Ishikawa (cell line): Measurements from ENCODE around the gene BDH1.

Source experiments
- CREB1 ChIP-seq: IDR thresholded peaks from 2 replicates; pipeline ENCODE4 v1.6.1; 2012; ENCODE audit warnings: low read depth
- EGR1 ChIP-seq: IDR thresholded peaks from 2 replicates; pipeline ENCODE4 v1.6.1; 2012
- NFIC ChIP-seq: IDR thresholded peaks from 2 replicates; pipeline ENCODE4 v1.6.1; 2012
- RAD21 ChIP-seq: IDR thresholded peaks from 2 replicates; pipeline ENCODE4 v1.6.1; 2012; ENCODE audit warnings: low read depth
- TAF1 ChIP-seq: IDR thresholded peaks from 2 replicates; pipeline ENCODE4 v1.6.1; 2012; ENCODE audit warnings: low read depth, mild to moderate bottlenecking
- TCF12 ChIP-seq: IDR thresholded peaks from 2 replicates; pipeline ENCODE4 v1.6.1; 2012; ENCODE audit warnings: low read depth
- YY1 ChIP-seq: IDR thresholded peaks from 2 replicates; pipeline ENCODE4 v1.6.1; 2012; ENCODE audit warnings: low read depth
- TF ChIP-seq, protein P1 (sequence below): IDR thresholded peaks from 2 replicates; pipeline ENCODE4 v1.6.1; 2012
- TF ChIP-seq, protein P2 (sequence below): IDR thresholded peaks from 2 replicates; pipeline ENCODE4 v1.6.1; 2012; ENCODE audit warnings: low read depth, mild to moderate bottlenecking

DNA sequence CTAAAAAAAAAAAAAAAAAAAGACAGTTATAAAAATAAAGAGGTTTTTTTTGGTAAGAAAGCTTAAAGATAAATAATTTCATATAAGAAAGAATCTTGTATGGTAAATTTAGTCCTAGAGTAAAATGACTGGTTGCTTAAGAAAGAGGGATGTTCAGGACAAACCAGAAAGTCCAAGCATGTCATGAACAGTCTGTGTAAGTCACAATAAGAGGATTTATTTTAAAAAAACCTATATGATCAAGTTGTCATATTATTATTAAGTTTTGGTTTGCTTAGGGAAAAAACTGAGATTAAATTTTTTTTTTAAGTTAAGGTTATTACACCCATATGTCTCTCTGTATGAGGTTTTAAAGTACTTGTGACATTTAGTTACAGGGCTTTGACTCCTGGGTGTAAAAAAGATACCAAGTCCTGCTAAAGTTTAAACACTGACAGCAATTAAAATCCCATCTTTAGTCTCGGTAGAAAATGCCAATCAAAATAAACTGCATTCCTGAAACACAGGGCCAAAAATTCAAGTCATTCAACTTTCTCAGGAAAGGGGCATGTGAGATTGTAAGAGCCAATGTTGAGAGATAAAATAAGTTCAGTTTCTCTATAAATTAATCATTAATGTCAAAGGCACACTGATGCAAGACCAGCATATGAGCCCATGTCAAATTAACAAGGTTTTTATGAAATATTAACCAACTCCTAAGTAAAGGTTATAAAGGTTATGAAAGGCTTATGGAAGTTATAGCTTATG is 8.5 kb upstream of the BDH1 start:
- no peak for TF ChIP-seq TCF12
- TF ChIP-seq TAF1, result no peak
- peak; percentile 30; the same call in 1 of the 2 replicates for TF ChIP-seq YY1
- TF ChIP-seq, protein P1, sequence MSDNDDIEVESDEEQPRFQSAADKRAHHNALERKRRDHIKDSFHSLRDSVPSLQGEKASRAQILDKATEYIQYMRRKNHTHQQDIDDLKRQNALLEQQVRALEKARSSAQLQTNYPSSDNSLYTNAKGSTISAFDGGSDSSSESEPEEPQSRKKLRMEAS, result no peak
- TF ChIP-seq RAD21, result no peak
- TF ChIP-seq, protein P2, sequence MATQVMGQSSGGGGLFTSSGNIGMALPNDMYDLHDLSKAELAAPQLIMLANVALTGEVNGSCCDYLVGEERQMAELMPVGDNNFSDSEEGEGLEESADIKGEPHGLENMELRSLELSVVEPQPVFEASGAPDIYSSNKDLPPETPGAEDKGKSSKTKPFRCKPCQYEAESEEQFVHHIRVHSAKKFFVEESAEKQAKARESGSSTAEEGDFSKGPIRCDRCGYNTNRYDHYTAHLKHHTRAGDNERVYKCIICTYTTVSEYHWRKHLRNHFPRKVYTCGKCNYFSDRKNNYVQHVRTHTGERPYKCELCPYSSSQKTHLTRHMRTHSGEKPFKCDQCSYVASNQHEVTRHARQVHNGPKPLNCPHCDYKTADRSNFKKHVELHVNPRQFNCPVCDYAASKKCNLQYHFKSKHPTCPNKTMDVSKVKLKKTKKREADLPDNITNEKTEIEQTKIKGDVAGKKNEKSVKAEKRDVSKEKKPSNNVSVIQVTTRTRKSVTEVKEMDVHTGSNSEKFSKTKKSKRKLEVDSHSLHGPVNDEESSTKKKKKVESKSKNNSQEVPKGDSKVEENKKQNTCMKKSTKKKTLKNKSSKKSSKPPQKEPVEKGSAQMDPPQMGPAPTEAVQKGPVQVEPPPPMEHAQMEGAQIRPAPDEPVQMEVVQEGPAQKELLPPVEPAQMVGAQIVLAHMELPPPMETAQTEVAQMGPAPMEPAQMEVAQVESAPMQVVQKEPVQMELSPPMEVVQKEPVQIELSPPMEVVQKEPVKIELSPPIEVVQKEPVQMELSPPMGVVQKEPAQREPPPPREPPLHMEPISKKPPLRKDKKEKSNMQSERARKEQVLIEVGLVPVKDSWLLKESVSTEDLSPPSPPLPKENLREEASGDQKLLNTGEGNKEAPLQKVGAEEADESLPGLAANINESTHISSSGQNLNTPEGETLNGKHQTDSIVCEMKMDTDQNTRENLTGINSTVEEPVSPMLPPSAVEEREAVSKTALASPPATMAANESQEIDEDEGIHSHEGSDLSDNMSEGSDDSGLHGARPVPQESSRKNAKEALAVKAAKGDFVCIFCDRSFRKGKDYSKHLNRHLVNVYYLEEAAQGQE, result no peak
- TF ChIP-seq CREB1, result no peak
- no peak for TF ChIP-seq EGR1
- TF ChIP-seq NFIC, result no peak
